ENCODE results near the gene TMX4. TPM values are rescaled to one million over a fixed set of nuclear protein-coding genes. Genes with fewer than 3 reads are reported as not detected.

The TMX4 gene
- total and polyA plus RNA-seq, 4 donors, result 12.6 to 17.3 (median 15.9) TPM

DNA sequence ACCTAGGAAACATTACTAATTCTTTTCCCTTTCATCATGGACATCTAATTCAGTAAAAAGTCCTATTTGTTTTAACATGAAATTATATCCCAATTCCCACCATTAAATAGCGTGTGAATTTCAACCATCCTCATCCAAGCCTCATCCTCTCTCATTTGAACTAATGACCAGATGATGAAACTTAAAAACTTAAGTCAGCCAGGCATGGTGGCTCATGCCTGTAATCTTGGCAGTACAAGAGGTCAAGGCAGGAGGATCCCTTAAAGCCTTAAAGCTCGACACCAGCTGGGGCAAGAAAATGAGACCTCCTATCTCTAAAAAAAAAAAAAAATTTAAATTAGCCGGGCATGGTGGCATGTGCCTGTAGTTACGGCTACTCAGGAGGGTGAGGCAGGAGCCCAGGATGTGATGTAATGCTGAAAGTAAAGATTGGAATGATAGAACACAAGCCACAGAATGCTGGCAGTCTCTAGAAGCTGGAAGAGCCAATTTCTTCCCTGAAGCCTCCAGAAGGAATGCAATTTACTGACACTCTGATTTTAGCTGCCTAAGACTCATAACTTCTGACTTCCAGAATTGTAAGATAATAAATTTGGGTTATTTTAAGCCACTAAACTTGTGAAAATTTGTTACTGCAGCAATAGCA lies 52.2 kb downstream of the TMX4 start (continued):
- TF ChIP-seq ATF3 (IDR thresholded peaks at IDR 0.05) (no peak), MAX (IDR thresholded peaks at IDR 0.05) (no peak), NR2F2 (IDR thresholded peaks at IDR 0.05) (no peak), FOXA1 (IDR thresholded peaks at IDR 0.05) (no peak), RAD21 (IDR thresholded peaks at IDR 0.05) (no peak)

- H3K9me3 ChIP-seq (ENCODE audit: control insufficient read depth in 4 of 4, low read length in 3 of 4), result no peaks in the 10 kb centered on the region
- H3K9ac ChIP-seq (ENCODE audit: low read depth in 1 of 2, low read length in 2 of 2), result no peak overlapping the region
- H3K27me3 ChIP-seq (ENCODE audit: control insufficient read depth in 4 of 4, insufficient read depth in 4 of 4, low read length in 3 of 4), result no peaks in the 10 kb centered on the region
- H3K27ac ChIP-seq (ENCODE audit: low read depth in 1 of 2, low read length in 2 of 2), result no peak overlapping the region
- 46% methylated on average over 3 of the region's 3 CpGs for WGBS
- DNase-seq (ENCODE audit: low spot score), result no peak
- no peaks in the 10 kb centered on the region for H3K36me3 ChIP-seq (ENCODE audit: control insufficient read depth in 4 of 4, insufficient read depth in 3 of 4, low read depth in 1 of 4, low read length in 3 of 4)
- H3K4me1 ChIP-seq (ENCODE audit: control insufficient read depth in 4 of 4, insufficient read depth in 4 of 4, low read length in 3 of 4), result no peaks in the 10 kb centered on the region
- TF ChIP-seq SP1 (IDR thresholded peaks at IDR 0.05) (no peak), GABPA (IDR thresholded peaks at IDR 0.05 in 1 of 2, conservative IDR thresholded peaks at IDR 0.05 in 1 of 2) (no peak), MAX (IDR thresholded peaks at IDR 0.05) (no peak), FOXA2 (IDR thresholded peaks at IDR 0.05) (no peak), TAF1 (conservative IDR thresholded peaks at IDR 0.05) (no peak), ZBTB33 (IDR thresholded peaks at IDR 0.05) (no peak), NR2F2 (IDR thresholded peaks at IDR 0.05) (no peak), RXRA (IDR thresholded peaks at IDR 0.05) (no peak), HNF4G (IDR thresholded peaks at IDR 0.05) (no peak), ATF3 (IDR thresholded peaks at IDR 0.05) (no peak), REST (IDR thresholded peaks at IDR 0.05) (no peak), FOXA1 (IDR thresholded peaks at IDR 0.05) (no peak), HNF4A (conservative IDR thresholded peaks at IDR 0.05) (no peak), JUND (IDR thresholded peaks at IDR 0.05) (no peak)
- TF ChIP-seq, protein P1, sequence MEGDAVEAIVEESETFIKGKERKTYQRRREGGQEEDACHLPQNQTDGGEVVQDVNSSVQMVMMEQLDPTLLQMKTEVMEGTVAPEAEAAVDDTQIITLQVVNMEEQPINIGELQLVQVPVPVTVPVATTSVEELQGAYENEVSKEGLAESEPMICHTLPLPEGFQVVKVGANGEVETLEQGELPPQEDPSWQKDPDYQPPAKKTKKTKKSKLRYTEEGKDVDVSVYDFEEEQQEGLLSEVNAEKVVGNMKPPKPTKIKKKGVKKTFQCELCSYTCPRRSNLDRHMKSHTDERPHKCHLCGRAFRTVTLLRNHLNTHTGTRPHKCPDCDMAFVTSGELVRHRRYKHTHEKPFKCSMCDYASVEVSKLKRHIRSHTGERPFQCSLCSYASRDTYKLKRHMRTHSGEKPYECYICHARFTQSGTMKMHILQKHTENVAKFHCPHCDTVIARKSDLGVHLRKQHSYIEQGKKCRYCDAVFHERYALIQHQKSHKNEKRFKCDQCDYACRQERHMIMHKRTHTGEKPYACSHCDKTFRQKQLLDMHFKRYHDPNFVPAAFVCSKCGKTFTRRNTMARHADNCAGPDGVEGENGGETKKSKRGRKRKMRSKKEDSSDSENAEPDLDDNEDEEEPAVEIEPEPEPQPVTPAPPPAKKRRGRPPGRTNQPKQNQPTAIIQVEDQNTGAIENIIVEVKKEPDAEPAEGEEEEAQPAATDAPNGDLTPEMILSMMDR (IDR thresholded peaks at IDR 0.05; ENCODE audit: low read depth, low read length, missing input control), result no peak
- H3K4me3 ChIP-seq (ENCODE audit: low read depth in 1 of 3, low read length in 3 of 3), result no peak overlapping the region
Observed at GRCh38 chr20:7966176-7966575, 53.4 kb downstream of the TMX4 start.
